GM10248 (cell line): ENCODE measurements around the gene GNAI2.
"Not testable (repeated sequence)": the region's sequence is repeated elsewhere in the genome, so short reads cannot be mapped to it uniquely, and the experiment has no call there.

Experiments used
- CTCF ChIA-PET: fragments of 300-600 bp; sonication (Branson Sonifier 250); formaldehyde crosslinking; extraction: SDS; loops from one replicate; lab custom pipeline; 2021; ENCODE audit warnings: antibody characterized with exemption; lab: Yijun Ruan, JAX
- POLR2A ChIA-PET: fragments of 350-650 bp; sonication (Branson Sonifier 250); formaldehyde crosslinking; extraction: SDS; loops from one replicate; lab custom pipeline; 2020; ENCODE audit warnings: antibody characterized with exemption; lab: Yijun Ruan, JAX
- DNase-seq: peaks from one replicate; pipeline ENCODE4 v3.0.0; 2012; ENCODE audit errors: extremely low spot score
- CTCF ChIP-seq: IDR thresholded peaks from 2 replicates; pipeline ENCODE4 v1.5.1; 2012; ENCODE audit warnings: mild to moderate bottlenecking, low read depth; ENCODE audit errors: extremely low read depth, missing control alignments, control extremely low read depth

GNAI2 gene

GRCh38 chr3:50270422-50271224 lies 34.6 kb downstream of the GNAI2 start:
- ChIA-PET POLR2A (no interaction called here), CTCF (interaction anchor here (1.0 to 4.2 kb wide), 8 partner anchors 7 to 76 kb away, joined by 3 to 41 read pairs (median 8); partner anchors contain the start of gene GNAI2)
- TF ChIP-seq CTCF = no peak
- DNase-seq = no peak

GRCh38 chr3:50271314-50271936 lies 35.4 kb downstream of the GNAI2 start:
- ChIA-PET CTCF (interaction anchor here (1.0 to 4.2 kb wide), 9 partner anchors 8 to 79 kb away, joined by 3 to 41 read pairs (median 10); partner anchors contain the start of gene GNAI2), POLR2A (no interaction called here)
- TF ChIP-seq CTCF = no peak
- DNase-seq = no peak

GRCh38 chr3:50272538-50272910 lies 36.5 kb downstream of the GNAI2 start:
- CTCF ChIA-PET = interaction anchor here (0.6 to 4.2 kb wide), 10 partner anchors 9 to 80 kb away, joined by 3 to 41 read pairs (median 5); no protein-coding TSS in a partner anchor
- DNase-seq = not testable (repeated sequence)
- POLR2A ChIA-PET = interaction anchor here (0.7 kb wide), 2 partner anchors 33 to 35 kb away, joined by 4 to 13 read pairs; no protein-coding TSS in a partner anchor

GRCh38 chr3:50272911-50273688 lies 37.1 kb downstream of the GNAI2 start:
- CTCF ChIA-PET = interaction anchor here (1.0 to 4.2 kb wide), 10 partner anchors 11 to 81 kb away, joined by 3 to 25 read pairs (median 7); partner anchors contain the start of gene IFRD2

GRCh38 chr3:50273689-50274065 lies 37.7 kb downstream of the GNAI2 start:
- CTCF ChIA-PET = interaction anchor here (1.0 to 4.2 kb wide), 6 partner anchors 10 to 81 kb away, joined by 3 to 25 read pairs (median 10); partner anchors contain the start of gene IFRD2
- POLR2A ChIA-PET = no interaction called here
- TF ChIP-seq CTCF = no peak

More at GRCh38 chr3:50272911-50273688, 37.1 kb downstream of the GNAI2 start:
- DNase-seq = peak; percentile 98
- POLR2A ChIA-PET = no interaction called here
- TF ChIP-seq CTCF = peak; percentile 98

GRCh38 chr3:50274371-50275104 lies 38.5 kb downstream of the GNAI2 start:
- peak; percentile 76 for TF ChIP-seq CTCF
- DNase-seq = peak; percentile 71
- POLR2A ChIA-PET = no interaction called here
- CTCF ChIA-PET = interaction anchor here (0.7 to 2.5 kb wide), 22 partner anchors 9 to 268 kb away, joined by 3 to 18 read pairs (median 4); partner anchors contain the start of genes GNAI2, IFRD2 and TUSC2

More at GRCh38 chr3:50273689-50274065, 37.7 kb downstream of the GNAI2 start:
- DNase-seq = no peak
